Fibroblast of the aortic adventitia (primary cell): Measurements from ENCODE around the gene FNIP1. TPM values are rescaled to one million over a fixed set of nuclear protein-coding genes. Genes with fewer than 3 reads are reported as not detected.
"Not testable (repeated sequence)": the region's sequence is repeated elsewhere in the genome, so short reads cannot be mapped to it uniquely, and the experiment has no call there.

ENCODE experiments used
- DNase-seq: peaks from one replicate; pipeline ENCODE4 v3.0.0-alpha.2; 2010; ENCODE audit warnings: low read depth
- H3K4me3 ChIP-seq: 2 replicates; pipeline ENCODE4 v1.5.1; 2011; ENCODE audit warnings: low read depth, mild to moderate bottlenecking, control low read depth, low read length, moderate library complexity
- CTCF ChIP-seq: IDR thresholded peaks from 2 replicates; pipeline ENCODE4 v1.5.1; 2011; ENCODE audit warnings: mild to moderate bottlenecking, low read length, control low read depth, inconsistent platforms; ENCODE audit not compliant: insufficient read depth
- total RNA-seq: library from RNA; depleted of rRNA; stranded (reverse); fragments of >200 nt; gene quantifications from 2 replicates; pipeline ENCODE4 v1.2.3, GENCODE V29; 2012; ENCODE audit warnings: low replicate concordance

Gene FNIP1
- total RNA-seq, 1 donor: 99.9 TPM

DNA sequence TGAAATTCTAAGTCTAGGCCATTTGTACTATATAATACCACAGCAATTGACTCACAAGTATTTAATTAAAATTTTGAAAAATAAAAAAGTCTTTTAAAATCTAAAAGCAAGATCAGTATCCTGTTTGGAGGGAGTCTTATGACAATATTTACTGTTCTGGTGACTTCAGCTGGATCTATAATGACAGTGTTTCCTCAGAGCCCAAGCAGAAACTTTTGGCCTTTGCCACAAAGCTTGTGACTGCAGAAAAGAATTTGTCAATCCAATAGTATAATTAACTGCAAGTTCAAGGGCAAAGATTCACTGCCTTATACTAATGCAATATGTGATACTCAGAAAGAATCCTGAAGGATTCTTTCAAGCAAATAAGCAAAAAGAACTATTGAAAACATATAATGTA lies 112.2 kb downstream of the FNIP1 start:
- TF ChIP-seq CTCF: no peak
- no peak for DNase-seq

DNA sequence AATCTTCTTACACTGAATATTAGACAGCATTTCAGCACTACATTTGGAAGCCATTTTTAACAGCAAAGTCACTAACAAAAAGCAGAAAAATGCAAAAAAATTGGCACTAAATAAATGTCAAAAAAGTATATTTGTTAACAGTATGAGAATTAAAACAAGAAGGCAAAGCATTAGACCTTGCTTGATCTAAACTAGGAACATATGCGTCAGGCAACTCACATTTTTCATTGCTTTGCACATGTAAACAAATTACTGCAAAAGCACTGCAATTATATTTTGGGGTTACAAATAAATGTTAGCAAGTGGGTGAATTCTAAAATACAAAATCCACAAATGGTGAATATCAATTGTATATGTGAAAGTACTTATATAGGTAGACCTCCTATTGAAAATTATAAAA lies 112.8 kb downstream of the FNIP1 start:
- no peak for TF ChIP-seq CTCF
- H3K4me3 ChIP-seq: no peak overlapping the region
- no peak for DNase-seq

More for the DNA sequence above, 112.2 kb downstream of the FNIP1 start:
- H3K4me3 ChIP-seq: no peak overlapping the region

GRCh38 chr5:131682826-131683225 lies 114.0 kb downstream of the FNIP1 start:
- H3K4me3 ChIP-seq: no peak overlapping the region
- no peak for DNase-seq
- no peak for TF ChIP-seq CTCF

- no peak for DNase-seq
- no peak overlapping the region for H3K4me3 ChIP-seq
- TF ChIP-seq CTCF: no peak
These were observed 114.6 kb downstream of the FNIP1 start for GRCh38 chr5:131682175-131682574.

DNA sequence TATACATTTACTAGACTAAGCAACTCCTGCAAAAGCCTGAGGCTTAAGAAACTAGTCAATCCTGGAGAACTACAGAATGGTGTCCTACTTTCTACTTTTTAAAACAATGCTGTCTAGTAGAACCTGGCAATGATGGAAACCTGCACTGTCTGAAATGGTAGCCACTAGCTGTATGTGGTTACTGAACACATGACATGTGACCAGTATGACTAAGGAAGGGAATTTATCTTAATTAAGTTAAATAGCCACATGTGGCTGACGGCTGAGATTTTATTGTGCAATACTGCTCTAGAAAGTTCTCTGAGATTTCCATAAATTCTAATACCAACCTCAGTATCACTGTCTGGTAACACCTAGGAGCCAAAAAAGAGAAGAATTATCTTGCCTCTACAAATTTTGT lies 116.9 kb downstream of the FNIP1 start:
- no peak overlapping the region for H3K4me3 ChIP-seq
- TF ChIP-seq CTCF: no peak

DNA sequence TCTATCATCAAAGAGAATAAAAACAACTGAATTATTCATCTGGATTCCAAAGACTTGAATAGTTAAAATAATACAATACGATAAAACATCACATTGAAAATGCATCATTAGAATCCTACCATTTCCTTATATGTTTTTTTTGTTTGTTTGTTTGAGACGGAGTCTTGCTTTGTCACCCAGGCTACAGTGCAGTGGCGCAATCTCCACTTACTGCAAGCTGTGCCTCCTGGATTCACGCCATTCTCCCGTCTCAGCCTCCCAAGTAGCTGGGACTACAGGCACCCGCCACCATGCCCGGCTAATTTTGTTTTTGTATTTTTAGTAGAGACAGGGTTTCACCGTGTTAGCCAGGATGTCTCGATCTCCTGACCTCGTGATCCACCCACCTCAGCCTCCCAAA lies 118.5 kb downstream of the FNIP1 start:
- not testable (repeated sequence) for H3K4me3 ChIP-seq, DNase-seq

More for the DNA sequence above, 116.9 kb downstream of the FNIP1 start:
- DNase-seq: peak; percentile 91

GRCh38 chr5:131677115-131677514 lies 119.7 kb downstream of the FNIP1 start:
- no peak for DNase-seq
- no peak for TF ChIP-seq CTCF
- no peak overlapping the region for H3K4me3 ChIP-seq
